Coronary artery (tissue), 2 donors: Measurements from ENCODE around the gene PCBD1.
A peak's percentile ranks its signal among the peaks of the same experiment; 100 is the strongest.

Experiments
- DNase-seq: peaks from one replicate; pipeline ENCODE4 v3.0.0-alpha.2; 2017; ENCODE audit warnings: low spot score
- H3K27ac ChIP-seq, 2 donors: fragments of 200-600 bp; sonication (generic); one replicate each; pipeline ENCODE4 v1.5.1; 2016 to 2019
- H3K4me3 ChIP-seq: fragments of 200-600 bp; sonication (generic); 2 replicates; pipeline ENCODE4 v1.5.1; 2016; ENCODE audit warnings: mild to moderate bottlenecking, moderate library complexity
- CTCF ChIP-seq: fragments of 200-600 bp; sonication (generic); IDR thresholded peaks from one replicate; pipeline ENCODE4 v1.5.1; 2019; ENCODE audit warnings: antibody characterized with exemption

The PCBD1 gene

GRCh38 chr10:70887804-70888800 lies at the start of gene PCBD1:
Gene PCBD1 (minus strand): TSS chr10:70888565. CDS start chr10:70888533, 32 bp downstream.
- peak; percentile 88 for DNase-seq
- TF ChIP-seq CTCF, result no peak
- Histone ChIP-seq H3K27ac (peak within 1 kb of the TSS; percentile 92 to 96), H3K4me3 (peak within 1 kb of the TSS; percentile 84)

GRCh38 chr10:70937661-70938060 lies 49.3 kb upstream of the PCBD1 start:
- H3K4me3 ChIP-seq, result no peak overlapping the region

DNA sequence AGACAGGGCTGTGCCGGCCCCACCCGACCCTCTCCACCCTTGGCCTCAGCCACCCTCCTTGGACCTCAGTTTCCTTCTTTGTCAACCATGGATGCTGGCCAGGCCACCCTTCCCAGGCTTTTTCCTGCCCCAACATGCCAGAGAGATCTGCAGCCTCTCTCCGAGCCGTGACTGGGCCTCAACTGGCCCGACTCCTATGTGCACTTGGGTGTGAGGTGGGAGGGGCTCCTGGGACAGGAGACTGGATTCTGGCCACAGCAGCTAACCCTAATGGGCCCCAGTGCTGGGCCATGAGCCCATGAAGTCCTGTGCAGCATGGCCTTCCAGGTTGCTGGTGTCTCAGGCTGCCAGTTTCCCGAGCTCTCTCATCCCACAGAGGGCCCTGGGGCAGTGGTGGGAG lies 47.7 kb upstream of the PCBD1 start:
- TF ChIP-seq CTCF, result no peak
- no peak for DNase-seq
- H3K27ac ChIP-seq, result no peak overlapping the region
- H3K4me3 ChIP-seq, result no peak overlapping the region

More at GRCh38 chr10:70937661-70938060, 49.3 kb upstream of the PCBD1 start:
- no peak overlapping the region for H3K27ac ChIP-seq
- TF ChIP-seq CTCF, result no peak
- DNase-seq, result no peak

DNA sequence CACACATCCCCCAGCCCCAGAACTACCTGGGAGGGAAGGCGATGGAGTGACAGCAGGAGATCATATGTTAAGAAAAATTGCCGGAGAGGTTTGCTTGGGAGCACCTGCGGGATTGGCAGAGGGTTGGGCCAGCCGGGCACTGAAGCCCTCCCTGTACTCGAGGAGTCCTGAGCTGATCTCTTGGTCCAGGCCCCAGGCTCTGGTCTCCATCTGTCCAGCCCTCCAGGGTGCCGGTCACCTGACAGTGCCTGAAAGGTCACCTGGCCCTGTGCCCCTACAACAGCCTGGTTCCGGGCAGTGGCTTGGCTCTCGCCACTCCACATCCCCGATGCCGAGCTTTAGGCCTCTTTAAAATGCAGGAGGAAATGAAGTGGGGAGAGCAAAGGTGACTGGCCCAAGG lies 47.3 kb upstream of the PCBD1 start:
- DNase-seq, result no peak
- no peak for TF ChIP-seq CTCF
- H3K27ac ChIP-seq, result no peak overlapping the region
- no peak overlapping the region for H3K4me3 ChIP-seq

DNA sequence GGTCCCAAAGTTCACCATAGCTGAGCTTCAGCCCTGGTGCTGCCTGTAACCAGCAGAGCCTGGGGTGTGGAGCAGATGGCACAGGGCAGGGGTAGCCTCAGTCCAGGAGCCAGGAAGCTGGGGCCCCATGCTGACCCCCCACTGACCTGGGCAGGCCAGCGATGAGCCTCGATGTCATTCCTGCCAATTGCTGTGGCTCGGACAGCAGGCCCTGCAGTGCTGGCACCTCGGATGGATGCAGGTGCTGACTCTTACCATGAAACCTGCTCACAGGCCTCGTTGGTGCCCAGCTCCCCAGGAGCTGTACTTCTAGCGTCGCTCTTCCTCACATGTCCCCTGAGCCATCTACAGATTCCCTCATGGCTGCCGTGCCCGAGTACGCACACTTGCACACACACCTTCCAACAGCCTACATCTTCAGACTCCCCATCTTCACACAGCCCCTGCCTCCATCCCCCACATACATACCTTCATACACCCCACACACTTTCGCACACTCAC lies 46.8 kb upstream of the PCBD1 start:
- no peak for TF ChIP-seq CTCF
- Histone ChIP-seq H3K27ac (no peak overlapping the region), H3K4me3 (no peak overlapping the region)
- DNase-seq, result no peak

DNA sequence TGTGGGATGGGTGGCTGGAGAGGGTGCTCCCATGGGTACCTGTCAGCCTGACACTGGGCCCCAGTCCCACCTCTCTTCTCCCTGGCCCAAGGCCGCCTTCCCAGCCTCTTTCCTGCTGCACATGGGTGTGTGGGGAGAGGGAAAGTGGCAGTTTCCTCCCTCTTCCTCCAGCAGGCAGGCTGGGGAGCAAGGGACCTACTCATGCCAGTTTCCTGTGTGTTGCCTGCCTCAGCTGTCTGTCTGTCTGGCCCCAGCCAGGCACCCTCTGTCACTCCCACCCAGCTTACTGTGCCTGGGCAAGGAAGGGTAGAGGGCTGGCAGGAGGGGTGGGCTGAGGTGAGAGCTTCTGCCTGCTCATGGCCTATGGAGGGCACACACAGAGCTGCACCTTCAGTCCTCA lies 46.3 kb upstream of the PCBD1 start:
- no peak for TF ChIP-seq CTCF
- Histone ChIP-seq H3K27ac (no peak overlapping the region), H3K4me3 (no peak overlapping the region)
- no peak for DNase-seq
